ENCODE results near the gene APOBEC3H. TPM values are rescaled to one million over a fixed set of nuclear protein-coding genes. Genes with fewer than 3 reads are reported as not detected.

Gene APOBEC3H
- total RNA-seq, 1 donor from 2014 or later: not detected

DNA sequence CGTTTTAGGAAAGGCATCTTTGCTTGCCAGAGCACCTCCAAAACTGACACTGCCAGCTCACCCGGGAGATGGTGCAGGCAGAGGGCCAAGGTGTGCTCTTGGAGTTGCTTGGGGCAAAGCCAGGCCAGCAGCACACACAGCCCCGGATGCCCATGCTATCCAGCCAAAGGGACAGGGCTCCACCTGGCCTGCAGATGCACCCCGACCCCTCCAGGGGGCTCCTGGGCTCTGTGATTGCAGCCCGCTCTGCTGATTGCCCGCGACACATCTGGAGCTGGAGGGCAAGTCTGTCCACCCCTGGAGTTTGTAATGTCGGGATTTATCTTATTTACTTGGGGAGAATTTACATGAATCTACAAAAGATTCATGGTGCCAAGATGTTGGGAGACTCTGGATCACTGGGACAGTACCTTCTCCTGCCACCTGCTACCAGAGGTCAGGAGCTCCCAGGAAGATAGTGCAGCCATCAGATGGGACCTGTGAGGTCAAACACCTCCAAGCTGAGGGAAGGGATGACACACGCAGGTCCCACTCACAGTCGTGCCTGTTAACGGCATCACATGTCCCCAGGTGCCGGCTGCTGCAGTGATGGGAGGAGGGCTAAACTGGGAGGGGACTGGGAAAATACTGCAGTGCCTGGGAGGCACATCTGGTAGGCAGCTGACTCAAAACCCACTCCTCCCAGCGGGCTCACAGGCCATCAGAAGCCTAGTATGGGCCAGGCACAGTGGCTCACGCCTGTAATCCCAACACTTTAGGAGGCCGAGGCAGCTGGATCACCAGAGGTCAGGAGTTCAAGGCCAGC, 38.2 kb downstream of the APOBEC3H start:
- peak; percentile 11 for DNase-seq

DNA sequence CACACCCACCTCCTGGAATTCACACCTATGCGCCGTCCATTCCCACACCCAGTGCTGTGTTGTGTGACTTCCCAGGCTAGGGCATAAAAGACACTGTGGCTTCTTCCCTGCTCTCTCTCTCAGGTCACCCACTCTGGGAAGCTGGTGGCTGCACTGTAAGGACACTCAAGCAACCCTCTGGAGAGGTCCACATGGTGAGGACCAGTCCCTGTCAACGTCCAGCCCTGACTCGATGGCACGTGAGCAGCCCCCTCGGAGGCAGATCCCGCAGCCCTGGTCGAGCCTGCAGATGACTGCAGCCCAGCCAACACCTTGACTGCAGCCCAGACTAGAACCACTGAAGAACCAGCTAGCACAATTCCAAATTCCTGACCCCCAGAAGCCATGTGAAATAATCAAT, 39.3 kb downstream of the APOBEC3H start:
- no peak for DNase-seq

DNA sequence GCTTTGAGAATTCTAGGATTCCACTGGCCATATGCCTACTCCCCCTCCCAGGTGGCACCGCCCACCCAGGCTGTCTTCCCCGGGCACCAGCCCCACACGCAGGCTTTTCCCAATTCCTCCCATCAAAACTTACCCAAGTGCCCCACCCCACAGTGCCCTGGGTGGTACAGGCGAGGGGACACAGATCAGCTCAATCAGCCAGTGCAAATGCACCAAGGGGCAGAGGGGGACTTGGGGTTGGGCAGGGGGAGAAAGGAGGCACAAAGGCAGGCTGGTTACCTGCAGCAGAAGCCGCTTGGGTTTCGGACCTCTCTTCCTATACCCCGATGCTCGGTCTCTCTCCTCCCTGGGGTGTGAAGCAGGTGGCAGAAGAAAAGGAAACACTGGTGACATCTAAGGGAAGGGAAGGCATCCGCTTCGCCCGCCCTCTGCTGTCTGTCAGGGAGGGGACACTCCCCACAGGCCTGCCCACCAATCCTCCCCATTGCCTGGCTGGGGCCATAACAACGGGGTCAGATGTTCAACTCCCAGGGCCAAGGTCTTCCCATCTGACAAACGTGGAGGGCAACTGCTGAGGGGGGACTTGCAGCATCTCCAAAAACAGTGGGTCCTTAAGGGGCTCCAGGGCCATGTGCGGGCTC, 41.4 kb downstream of the APOBEC3H start:
- DNase-seq: no peak

DNA sequence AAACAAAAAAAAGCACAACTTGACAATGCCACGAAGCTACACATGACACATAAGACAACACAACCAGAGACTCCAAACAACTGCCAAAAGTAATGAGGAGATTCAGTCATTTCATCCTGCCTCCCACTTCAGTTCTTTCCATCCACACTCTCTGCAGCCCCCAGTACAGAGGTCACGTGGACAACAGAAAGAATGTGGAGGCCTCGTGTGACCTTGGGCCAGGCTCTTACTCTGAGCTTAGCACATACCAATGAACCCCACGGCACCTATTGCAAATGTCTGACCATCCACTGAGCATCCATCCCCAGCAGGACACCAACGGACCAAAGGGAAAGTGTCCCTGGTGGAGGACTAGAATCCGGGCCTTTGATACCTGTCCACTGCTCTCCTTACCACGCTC, 42.9 kb downstream of the APOBEC3H start:
- DNase-seq: no peak

DNA sequence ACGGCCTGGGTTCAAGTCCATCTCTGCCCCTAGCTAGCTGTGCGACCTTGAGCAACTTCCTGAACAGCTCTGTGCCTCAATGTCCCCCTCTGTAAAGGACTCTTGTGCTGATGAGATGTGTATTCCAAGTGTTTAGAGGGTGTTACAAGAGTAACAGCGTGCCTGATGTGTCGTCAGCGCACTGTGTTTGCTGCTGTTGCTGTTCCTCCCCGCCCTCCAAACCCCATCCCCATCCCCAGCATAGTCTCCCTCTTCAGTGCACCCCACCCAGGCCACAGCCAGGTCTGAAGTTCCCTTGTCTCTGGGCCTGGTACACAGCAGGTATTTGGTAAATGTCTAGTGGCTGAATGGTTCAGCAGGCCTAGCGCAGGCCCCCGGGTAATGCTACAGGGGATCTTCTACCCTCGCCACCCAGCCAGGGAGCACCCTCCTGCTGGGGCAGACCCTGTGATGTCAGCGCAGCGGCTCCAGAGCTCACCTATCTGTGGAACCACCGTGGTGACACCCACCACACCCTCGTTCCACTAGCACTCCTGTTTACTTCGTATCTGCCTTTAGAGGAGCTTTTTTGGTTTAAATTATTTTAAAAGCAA, 45.1 kb downstream of the APOBEC3H start:
- no peak for DNase-seq

DNA sequence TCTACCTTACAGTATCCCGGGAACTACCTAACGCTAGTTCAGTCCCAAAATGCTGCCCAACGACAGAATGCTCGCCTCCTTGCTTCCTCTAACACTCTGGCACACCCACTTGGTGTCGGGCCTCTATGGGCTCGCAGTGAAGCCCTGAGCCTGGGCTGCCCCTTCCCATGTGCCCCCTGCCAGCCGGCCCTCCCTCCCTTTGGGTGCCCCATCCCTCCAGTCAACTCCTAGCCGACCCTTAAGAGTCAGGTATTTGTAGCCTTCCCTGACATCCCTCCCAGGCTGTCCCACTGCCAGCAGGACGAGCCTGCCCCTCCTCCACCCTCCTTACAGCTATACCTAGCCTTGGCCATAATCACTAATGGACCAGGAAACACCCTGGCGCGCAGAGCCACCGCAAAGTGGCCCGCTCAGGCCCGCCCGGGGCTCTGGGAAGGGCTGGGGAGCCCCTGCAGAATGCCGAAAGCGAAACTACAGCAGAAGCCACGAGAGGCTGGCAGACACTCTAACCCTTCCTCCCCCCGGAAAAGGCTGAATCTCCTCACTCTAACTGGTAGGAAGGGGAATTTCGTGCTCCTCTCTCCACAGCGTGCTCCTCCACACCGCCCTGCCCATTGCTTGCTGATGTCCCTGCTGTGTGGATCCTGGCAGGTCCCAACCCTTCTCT, 47.2 kb downstream of the APOBEC3H start:
- DNase-seq: no peak

DNA sequence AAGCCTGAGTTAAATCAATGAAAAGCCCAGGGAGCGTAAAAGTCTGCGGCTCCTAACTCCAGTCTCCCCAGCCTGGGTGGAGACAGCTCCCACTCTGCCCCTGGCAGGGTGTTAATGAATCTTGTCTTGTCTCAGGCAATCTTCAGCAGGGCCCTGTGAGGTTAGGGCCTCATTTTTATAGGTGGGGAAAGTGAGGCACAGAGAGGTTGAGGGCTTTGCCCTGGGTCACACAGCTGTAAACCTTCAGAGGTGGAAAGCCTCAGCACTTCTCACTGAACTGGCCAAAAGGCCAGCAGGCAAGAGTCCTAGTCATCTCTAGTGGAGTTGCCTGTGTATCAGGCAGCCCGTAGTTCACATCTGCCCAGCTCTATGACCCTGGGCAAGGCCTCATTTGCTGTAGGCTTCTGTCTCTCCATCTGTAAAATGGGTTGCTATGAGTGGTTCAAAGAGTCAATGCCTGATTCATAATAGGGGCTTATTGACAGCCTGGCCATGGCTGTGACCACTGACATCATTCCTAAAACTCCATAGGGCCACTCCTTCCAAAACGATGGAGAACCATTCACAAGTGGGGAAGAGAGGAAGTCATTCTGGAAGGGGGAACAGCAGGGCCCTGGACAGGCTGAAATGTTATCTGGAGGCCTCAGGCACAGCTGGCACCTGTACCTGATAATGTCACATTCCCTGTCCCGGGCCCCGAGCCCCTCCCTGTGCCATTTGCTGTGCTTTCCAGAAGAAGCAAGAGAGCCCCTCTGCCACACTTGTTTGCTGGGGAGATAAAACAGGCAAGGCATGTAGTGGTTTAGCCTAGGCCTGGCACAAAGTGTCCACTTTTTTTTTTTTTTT, 49.4 kb downstream of the APOBEC3H start:
- no peak for DNase-seq

DNA sequence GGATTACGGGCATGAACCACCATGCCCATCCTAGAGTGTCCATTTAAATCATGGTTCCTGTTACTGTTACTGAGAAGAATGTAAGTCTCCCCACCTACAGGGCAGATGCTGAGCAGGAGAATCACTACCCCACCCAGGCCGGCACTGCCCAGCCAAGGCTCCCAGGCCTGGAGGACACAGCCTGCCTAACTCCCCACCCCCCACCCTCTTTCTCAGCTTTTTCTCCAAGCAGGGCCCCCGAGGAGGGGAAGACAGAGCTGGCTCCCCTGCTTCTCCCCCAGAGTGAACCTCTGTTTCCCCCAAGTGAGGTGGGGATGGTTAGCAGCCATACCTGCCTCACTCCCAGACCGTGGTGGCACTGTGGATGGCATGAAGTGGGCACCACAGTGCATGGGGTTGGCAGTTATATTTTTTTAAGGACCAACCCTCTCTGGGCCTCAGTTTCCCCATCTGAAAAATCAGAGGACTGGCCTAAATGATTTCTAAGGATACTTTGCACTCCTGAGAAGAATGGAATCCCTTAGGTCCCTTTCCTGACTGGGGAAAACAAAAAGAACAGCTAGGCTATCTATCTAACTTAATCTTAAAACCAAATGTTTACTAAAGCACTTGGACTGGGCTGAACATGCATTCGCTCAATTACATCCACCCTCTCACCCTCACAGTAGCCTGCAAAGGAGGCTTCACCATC, 50.4 kb downstream of the APOBEC3H start:
- DNase-seq: no peak

DNA sequence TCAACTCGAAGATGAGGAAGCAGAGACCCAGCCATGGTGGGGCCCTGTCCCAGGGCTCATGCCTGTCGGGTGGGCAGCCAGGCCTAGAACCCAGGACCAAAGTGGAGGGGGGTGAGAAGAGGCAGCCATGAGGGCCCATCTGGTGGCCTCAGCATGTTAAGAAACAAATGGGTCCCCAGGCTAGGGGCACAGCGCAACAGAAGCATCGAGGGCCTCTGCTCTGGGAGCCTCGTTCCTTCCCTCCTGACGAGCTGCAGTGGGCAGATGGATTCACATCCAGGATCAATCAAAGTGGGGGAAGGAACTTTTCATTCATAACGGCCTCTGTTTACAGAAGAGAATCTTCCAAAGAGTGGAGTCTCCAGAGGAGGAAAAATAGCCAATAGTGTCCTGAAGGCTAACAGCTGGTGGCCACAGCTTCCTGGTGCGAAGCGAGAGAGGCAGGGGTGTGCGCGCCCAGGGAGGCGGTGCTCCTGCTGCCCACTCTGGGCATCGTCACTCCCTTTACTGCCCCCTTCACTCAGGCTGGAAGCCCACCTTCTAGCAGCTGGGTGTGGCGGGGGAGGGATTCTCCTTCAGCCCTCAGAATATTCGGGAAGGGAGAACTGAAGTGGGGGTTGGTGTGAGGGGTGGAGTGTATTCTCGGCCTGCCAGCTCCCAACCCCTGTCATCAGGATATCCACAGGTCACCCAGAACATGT, 51.1 kb downstream of the APOBEC3H start:
- DNase-seq: no peak

DNA sequence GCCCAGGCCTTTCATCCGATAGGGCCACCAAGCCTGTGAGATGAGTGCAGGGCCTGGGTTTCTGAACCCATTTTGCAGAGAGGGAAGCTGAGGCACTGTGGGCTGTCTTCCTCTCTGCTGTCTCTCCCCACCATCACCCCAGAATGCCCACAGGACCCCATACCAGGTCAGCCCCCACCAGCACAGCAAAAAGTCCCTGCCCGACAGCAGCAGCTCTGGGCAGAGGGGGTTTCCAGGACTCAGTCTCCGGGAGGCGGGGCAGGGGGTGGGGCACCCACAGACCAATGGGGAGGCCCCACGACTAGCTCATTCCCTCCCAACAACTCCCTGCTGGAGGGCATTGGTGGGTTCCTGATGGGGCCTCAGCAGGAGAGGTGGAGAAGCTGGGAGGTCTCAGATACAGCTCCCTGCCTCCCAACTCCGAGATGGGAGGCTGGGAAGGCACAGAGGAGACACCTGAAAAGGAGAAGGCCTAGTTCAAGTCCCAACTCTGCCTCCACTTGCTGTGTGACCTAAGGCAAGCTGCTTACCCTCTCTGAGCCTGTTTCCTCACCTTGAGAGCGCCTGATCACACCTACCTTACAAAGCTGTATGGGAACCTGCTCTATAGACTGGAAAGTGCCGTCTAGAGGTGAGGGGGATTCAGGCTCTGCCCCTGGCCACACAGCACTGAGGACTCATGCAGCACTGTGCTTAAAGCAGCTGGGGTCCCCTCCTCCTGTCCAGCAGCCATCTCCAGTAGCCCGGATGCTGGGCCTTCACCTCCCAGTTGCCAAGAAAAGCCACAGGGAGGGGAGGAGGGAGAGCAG, 51.9 kb downstream of the APOBEC3H start:
- DNase-seq: no peak

DNA sequence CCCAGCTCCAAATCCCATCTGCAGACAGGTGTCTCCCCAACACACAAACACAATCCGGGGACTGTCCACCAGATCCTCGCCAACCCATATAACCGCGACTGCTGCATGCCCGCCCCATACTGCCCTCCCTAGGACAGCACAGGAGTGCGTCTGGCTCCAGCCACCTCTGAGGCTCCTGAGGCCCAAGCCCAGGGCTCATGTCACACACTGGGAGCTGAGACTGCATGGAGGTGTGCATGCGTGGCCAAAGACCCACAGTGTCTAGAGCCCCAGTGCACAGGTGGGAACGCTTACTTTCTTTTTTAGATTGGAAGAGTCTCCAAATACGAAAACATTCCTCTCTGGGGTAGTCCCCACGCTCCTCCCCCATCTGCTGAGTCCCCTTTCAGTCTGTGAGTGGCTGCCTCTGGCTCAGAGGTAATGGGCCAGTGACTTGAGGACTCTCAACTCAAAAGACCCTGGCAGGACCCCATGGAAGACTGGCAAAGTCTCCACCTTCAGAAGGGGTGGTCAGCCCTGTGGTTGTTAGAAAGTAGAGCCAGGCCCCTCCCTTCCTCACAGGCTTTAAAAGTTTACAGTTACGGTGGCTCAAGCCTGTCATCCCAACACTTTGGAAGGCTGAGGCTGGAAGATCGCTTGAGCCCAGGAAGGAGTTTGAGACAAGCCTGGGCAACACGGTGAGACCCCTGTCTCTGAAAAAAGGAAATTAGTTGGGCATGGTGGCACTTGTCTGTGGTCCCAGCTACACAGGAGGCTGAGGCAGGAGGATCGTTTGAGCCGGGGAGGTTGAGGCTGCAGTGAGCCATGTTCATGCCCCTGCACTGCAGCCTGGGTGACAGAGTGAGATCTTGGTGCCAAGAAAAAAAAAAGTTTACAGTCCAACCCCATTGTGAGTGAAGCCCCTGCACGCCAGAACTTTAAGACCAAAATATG, 53.1 kb downstream of the APOBEC3H start:
- no peak for DNase-seq

DNA sequence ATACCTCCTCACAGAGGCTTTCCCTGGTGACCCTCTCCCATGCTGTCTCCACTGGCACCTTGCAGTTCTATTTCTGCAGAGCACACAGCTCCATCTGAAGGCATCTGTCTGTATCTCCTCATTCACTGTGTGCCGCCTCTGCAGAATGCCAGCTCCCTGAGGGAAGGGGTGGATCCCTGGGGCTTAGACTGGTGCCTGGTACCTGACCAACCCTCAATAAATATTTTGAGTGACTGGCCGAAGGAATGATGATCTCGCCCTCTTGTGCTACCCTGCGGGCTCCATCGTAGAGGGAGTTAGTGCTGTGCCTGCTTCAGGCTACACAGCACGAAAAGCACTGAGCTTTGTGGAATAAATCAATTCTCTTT, 53.8 kb downstream of the APOBEC3H start:
- DNase-seq: no peak

DNA sequence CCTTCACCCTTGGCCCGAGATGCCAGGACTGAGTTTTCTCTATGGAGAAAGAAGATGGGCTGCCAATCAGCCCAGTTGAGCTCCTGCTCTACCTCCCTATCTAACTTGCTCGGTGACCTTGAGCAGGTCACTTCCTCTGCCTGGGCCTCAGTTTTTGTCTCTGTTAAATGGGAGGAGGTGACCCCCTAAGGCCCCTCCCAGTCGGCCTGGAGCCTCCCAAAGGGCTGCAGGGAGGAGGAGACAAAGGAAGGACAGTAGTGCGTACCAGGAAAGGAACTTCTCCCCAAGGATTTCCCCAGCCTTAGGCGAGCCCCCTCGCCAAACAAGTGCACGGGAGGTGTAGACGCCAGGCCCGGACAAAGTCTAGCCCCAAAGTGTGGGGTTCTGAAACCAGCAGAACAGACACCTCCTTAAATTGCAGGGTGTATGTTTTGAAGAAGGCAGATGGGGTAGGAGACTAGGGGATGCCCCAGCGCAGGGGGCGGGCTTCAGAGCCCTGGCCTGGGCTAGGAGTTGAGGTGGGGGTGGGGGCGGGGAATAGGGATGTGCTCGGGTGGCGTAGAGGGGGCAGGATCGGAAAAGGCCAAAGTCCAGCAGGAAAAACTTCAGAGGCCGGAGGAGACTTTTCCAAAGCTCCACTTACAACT, 54.4 kb downstream of the APOBEC3H start:
- DNase-seq: no peak

DNA sequence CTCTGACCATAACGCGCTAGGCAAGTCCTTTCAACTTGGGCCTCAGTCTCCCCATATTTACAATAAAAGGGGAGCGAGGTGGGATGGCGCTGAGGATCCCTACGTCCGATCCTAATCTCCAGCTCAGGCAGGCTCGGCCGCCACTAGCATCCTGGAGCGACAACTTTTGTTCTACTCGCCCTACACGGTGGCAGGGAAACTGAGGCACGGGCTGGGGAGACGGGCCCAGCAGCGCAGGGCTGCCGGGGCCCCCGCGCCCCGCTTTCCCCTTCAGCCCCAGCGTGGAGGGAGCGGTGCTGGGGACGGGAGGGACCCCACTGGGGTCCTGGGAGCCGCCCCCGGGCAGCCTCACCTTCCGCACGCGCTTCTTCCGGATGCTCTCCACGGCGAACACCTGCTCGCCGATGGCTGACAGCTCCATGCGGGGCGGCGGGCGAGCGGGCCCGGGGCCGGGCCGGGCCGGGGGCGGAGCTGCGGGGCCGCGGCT, 55.0 kb downstream of the APOBEC3H start:
- DNase-seq: no peak

DNA sequence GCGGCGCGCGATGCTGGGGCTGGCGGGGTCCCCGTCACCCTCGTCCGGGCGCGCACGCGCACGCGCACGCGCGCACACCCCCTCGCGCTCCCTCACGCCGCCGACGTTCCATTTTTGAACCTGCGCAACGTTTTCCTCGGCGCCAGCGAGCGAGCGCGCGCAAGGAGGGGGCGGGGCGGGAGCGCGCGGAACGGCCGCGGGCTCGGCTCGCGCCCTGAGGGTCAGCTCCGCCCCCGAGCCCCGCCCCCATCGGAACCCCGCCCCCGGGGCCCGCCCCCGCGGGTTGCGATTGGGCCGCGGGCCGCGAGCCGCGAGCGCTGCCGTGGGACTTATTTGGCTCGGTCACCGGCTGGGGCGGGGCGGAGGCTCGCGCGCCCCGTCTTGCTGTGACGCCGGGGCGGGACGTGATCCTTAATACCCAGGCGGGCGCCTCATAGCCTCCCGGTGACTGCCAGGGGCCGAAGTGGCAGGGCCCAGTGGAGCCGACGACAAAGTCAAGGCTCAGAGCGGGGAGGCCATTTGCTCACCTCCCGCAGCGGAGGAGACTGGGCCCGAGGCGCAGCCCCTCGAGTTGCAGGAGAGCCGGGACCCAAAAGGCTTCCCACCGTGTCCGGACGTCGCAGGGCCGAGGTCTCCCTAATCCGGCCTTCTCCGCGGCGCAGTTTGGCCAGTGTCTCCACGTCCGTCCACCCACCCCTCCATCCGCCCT, 55.6 kb downstream of the APOBEC3H start, which contains the start of gene CBX7:
CBX7 (minus strand) TSS at position 170 of the 709 bp plus-strand sequence. CDS start 236 bp downstream, outside the sequence.
- DNase-seq: peak; percentile 83

DNA sequence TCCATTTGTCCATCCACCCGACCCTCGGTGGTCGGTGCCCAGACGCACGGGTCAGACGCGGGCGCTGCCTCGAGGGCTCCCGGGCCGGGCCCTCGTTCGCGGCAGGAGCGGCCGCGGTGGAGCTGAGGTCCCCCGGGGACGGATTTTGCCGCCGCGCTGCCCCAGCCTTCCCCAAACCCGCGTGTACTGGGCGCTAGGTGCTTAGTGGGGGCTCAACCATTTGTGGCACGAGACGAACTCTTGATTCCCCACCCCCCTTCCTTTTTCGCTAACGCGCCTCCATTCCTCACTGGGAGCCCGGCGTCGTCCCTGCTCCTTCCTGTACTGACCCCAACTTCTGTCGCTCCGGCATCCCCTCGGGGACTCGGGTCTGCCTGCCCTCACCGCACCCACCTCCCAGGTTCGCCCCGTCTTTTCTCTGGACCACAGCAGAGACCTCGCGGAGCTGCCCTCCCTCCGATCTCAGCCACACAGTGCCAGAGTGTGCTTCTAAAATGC, 56.2 kb downstream of the APOBEC3H start:
- DNase-seq: no peak
